ENCODE results near the gene ERC1.
"Not testable (repeated sequence)": the region's sequence is repeated elsewhere in the genome, so short reads cannot be mapped to it uniquely, and the experiment has no call there.

Gene ERC1

DNA sequence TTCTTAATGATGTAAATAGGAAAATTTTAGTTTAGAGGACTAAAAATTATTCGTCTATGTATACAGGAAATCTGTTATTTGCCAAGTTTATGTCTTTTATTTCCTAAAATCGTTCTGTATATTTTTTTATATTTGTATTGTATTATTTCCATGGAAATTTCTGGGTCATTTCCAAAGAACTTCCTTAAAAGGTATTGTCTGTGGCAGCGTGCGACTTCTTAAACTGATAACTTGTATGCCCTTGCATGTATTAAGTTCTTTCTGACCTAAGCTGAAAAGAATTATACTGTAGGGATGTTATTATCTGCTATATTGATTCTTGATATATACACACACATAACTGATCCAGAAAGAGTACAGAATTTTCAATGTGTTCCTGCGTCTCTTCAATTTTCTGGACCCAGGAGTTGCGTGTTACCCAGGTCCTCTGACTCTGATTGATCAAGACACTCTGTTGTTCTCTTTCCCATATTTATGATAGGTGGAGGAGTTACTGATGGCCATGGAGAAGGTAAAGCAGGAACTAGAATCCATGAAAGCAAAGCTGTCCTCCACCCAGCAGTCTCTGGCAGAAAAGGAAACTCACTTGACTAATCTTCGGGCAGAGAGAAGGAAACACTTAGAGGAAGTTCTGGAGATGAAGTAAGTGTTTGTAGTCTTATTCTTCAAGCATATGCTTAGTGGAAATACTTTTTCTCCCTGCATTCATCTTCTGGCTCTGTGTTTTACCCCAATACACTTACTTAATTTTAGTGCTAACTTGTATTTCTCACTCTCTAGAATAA, 298.5 kb downstream of the ERC1 start:
- no peak for DNase-seq (ENCODE audit: low read depth)

DNA sequence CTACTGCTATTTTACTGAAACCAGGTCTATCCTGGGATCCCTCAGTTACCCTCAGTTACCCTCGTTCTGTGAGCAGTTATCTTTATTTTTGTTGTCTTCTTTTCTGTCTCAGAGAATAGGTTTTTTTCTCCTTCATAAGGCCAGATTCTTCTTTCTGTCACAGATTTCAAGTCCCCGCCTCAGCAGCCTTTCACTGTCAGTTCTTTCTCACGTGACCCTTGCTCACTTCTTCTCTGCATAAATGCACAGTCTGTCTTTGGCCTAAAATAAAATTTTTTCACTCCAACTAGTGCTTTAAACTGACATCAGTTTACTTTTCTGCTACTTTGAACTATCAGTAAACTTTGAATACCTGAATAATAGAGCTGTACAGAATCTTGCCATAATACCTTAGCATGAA, 299.7 kb downstream of the ERC1 start:
- DNase-seq (ENCODE audit: low read depth): no peak

DNA sequence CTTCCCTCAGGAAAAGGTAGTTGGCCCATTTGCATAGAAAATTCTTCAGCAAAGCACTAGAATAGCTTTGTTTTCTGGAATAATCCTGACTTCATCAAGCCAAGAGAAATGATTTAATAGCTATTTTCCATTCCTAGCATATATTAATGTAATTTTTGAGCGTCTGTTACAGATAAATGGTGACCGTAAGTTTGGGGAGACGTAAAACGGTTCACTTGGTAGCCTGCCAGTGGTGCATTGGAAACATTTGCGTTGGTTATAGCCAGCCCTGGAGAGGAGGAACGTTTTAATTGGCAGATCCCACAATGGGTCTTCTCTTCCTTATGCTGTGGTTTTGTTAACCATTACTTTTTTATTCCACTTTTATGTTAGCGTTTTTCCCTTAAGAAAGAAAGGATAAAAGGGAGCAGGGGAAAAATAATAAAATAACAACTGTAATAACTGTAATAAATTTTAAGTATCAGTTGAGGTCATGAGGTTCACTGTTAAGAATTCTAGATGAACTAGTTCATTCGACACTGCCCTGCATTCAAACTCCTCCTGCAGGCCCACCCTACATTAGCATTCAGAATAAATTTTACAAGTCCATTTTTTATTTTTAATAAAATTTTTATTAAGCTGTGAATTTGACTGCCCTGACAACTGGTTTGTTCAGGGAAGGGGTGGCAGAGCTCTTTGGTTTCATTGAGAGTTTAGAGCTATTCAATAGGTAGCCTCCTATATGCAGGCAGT, 300.7 kb downstream of the ERC1 start:
- no peak for DNase-seq (ENCODE audit: low read depth)

DNA sequence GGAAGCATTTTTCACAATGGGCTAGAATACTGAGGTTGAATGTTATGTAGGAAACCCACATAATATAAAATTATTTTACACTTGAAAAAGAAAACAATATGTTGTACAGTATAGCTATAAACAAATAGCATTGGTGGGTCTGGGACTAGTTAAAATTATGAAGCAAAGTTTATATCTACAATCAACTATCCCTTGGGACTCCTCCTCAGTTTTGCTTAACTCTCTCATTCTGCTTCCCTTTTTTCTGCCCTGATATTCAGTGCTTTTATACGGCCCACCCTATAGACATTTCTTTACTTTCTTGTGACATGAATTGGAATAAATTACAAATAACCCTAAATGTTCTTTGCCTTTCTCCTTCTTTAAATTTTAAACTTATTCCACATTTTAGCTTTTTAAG, 302.9 kb downstream of the ERC1 start:
- DNase-seq (ENCODE audit: low read depth): no peak

DNA sequence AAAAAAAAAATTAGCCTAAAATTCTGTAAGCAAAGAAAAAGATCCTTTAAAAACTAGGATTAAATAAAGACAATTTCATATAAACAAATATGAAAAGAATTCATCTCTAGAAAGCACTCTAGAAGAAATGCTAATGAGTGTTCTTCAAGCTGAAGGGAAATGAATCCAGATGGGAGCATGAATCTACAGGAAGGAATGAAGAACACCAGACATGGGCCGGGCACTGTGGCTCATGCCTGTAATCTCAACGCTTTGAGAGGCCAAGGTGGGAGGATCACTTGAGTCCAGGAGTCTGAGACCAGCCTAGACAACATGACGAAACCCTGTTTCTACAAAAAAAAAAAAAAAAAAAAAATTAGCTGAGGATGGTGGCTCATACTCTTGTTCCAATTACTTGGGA, 306.2 kb downstream of the ERC1 start:
- peak; percentile 78 for DNase-seq (ENCODE audit: low read depth)

DNA sequence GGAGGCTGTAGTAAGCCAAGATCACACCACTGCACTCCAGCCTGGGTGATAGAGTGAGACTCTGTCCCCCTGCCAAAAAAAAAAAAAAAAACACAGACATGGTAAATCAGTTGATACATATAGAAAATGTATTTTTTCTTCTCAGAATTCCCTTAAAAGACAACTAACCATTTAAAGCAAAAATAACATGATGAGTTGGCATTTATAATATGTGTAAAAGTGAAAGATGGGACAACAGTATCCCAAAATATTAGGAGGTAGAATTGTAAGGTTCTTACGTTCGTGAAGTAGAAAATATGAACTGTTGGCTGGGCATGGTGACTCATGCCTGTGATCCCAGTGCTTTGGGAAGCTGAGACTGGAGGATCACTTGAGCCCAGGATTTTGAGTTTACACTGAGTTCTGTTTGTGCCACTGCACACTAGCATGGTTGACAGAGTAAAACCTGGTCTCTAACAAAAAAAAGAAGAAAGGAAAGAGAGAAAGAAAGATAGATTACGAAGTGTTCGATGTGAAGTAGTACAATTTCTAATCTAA, 306.7 kb downstream of the ERC1 start:
- no peak for DNase-seq (ENCODE audit: low read depth)

DNA sequence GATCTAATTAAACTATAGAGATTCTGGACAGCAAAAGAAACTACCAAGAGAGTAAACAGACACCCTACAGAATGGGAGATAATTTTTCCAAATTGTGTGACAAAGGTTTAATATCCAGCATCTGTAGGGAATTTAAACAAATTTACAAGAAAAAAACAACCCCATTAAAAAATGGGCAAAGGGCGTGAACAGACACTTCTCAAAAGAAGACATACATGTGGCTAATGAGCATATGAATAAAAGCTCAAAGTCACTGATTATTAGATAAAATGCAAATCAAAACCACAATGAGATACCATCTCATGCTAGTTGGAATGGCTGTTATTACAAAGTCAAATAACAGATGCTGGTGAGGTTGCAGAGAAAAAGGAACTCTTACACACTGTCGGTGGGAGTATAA, 309.4 kb downstream of the ERC1 start:
- DNase-seq (ENCODE audit: low read depth): no peak

DNA sequence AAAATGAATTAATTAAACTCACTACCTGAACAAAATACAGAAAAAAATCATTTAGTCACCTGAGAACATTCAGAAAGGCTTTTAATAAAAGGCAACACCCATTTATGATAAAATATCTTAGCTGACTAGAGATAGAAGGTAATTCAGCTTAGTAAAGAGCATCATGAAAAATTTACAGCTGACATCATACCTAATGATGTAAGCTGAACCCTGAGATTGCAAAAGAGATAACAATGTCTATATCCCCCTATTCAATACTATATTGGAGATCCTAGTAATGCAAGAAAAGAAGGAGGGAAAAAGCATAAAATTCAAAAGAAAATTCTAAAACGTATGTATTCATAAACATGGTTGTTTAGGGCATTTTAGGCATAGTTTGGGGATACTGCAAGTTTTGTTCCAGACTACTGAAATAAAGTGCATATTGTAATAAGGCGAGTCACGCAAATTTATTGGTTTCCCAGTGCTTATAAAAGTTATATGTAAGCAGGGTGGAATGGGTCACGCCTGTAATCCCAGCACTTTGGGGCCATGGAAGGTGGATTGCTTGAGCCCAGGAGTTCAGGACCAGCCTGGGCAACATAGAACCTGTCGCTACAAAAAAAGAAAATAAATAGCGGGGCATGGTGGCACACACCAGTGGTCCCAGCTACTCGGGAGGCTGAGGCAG, 311.3 kb downstream of the ERC1 start:
- no peak for DNase-seq (ENCODE audit: low read depth)

DNA sequence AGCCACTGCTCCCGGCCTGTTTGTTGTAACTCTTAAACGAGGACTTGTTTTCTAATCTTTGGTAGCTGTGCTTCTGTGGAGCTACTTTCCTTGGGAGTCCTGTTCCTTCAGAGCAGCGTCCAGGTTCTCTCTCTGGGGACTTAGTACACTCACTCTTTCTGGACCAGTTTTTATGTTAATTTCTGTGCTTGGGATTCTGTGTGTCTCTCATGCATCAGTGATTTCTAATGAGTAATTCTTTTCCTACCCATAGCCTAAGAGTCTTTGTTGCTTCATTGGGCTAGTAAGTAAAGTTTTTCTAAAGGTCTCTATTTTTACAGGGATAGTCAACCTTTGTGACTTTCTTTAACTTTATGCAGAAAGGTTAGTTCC, 314.0 kb downstream of the ERC1 start:
- DNase-seq (ENCODE audit: low read depth): peak; percentile 12

DNA sequence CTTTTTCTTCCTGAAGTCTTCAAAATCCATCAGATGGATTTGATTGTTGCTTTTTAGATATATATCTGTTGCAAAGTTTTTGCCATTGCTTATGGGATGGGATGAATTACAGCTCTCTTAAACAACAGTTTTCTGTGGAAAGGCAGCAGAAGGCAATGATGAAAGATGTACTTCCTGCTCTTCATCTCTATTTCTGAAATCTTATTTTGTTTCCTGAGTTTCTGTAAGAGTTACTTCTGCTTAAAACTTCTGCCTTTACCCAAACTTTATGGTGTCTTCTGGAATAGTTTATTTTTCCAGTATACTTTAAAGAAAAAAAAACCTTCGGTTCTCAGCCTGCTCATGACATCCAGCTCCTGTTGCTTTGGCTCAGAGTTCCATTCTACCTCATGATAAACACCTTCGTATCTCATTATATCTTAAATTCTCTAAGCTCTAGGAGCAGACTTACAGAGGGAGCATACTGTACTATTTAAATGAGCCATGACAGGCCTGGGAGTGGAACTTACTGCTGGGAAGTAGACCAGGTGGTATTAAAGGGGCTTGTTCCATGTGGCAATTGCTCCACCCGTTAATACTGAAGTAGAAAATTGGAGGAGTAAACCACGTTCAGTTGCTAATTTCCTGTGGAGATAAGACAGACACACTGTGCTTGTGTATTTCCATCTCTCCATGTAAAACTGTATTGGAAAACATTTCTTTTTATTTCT, 314.9 kb downstream of the ERC1 start:
- no peak for DNase-seq (ENCODE audit: low read depth)

DNA sequence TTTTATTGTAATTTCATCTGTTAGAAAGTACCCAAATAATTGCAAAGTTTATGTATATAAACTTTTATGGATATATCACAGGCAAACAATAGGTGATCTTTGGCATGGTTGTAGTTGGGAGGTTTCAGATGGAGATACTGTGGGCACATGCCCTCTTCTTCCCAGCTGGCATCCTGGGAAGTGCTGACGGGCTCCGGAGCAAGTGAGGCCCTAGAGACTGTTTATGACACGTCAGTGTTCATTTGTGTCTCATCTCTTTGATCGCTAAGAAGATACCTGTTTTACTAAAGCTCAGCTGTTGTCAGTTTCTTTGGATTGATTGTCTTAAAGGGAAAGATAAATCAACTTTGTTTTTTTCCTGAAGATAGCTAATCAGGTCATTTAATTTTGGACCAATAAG, 315.8 kb downstream of the ERC1 start:
- no peak for DNase-seq (ENCODE audit: low read depth)

DNA sequence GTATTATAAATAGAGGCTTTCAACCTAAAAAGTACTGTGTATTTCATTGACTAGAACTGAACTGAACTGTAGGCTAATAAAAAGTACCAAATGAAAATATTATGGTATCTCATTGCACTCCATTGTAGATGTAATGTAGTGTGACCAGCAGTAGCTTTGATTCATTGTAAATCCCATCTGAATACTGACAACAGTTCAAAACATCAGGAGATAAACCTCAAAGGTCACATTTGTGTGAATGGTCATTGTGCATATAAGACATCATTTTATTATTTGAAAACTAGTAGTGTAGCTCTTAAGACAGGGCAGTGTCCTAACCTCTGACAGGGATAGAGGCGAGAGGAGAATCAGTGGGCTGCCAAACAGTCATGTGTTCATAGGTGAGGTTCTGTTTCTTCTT, 316.8 kb downstream of the ERC1 start:
- no peak for DNase-seq (ENCODE audit: low read depth)

DNA sequence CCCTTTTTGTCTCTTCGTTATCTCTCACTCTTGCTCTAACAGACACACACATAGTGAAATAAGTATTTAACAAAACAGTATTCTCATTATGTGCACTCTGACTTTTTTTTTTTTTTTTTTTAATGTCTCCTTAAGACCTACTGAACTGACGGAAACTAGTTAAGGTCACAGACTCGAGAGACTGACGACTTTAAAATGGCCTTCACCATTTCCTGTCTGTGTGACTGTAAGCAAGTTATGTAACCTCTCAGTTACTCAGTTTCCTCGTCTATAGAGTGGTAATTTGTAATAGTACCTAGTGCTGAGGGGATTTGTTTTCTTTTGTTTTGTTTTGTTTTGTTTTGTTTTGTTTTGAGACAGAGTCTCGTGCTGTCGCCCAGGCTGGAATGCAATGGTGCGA, 318.6 kb downstream of the ERC1 start:
- no peak for DNase-seq (ENCODE audit: low read depth)

DNA sequence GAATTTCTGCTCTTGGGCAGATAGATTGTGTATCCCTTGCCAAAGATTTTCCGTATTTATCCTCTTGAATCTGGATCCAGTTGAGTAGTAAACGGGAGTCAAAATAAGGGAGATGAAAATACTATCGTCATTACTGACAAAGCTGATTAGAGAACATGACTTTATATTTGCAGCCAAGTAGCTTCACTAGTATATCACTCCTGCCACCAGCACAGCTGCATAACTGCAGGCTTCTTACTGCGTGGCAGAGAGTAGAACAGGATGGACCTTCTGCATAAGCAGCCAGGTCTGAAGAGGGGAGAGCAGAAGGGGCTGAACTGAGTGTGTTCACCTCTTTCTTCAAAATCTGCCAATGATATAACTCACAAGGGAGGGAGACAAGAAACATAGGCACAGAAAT, 319.6 kb downstream of the ERC1 start:
- DNase-seq (ENCODE audit: low read depth): no peak

DNA sequence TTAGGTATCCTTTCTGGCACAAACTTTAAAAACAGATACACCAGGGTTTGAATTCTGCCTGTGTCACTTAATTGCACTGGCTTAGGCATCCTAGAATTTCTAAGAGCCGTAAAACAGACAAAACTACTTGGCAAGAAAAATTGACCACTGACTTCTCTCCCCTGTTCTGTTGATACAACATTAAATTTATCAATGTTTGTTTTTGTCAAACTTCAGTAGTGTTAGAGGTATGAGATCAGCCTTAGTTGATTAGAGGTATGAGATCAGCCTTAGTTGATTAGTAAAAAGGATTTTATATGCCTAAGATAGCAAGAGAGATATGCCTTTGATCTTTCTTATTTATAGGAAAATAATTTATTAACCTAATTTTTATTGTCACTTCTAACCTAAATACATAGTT, 320.1 kb downstream of the ERC1 start:
- no peak for DNase-seq (ENCODE audit: low read depth)

DNA sequence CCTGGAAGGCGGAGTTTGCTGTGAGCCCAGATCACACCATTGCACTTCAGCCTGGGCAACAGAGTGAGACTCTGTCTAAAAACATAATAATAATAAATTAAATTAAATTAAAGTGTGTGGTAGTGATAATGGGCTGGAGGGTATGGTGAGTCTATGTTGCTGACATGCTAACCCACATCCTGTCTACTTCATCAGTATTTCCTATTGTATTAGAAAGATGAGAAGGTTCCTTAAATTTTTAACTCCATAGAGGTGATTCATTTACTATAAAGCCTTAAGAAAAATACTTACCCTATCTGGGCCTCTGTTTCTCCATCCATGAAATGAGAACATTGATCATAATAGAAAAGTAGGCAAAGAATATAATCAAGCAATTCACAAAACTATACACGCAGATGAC, 322.9 kb downstream of the ERC1 start:
- no peak for DNase-seq (ENCODE audit: low read depth)

DNA sequence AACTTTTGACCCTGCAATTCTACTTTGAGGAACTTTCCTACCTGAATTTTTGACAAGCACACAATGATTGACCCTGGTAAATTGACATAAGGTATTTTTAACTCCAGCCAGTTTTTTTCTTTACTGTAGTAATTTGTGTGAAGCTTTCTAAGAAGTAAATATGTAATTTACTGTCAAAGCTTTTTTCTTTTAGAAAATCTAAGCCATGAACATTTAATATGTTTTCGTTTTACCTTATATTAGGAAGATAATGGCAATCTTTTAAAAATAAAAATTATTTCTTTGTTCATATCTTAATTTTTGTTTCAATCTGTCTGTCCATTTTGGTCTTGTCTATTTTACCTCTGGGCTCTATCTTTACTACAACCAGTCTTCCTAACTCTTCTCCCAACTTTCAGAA, 323.5 kb downstream of the ERC1 start:
- no peak for DNase-seq (ENCODE audit: low read depth)

DNA sequence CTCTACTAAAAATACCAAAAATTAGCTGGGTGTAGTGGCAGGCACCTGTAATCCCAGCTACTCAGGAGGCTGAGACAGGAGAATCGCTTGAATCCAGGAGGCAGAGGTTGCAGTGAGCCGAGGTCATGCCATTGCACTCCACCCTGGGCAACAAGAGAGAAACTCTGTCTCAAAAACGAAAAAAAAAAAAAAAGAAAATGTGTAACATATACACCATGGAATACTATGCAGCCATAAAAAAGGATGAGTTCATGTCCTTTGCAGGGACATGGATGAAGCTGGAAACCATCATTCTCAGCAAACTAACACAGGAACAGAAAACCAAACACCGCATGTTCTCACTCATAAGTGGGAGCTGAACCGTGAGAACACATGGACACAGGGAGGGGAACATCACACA, 326.0 kb downstream of the ERC1 start:
- not testable (repeated sequence) for DNase-seq (ENCODE audit: low read depth)

DNA sequence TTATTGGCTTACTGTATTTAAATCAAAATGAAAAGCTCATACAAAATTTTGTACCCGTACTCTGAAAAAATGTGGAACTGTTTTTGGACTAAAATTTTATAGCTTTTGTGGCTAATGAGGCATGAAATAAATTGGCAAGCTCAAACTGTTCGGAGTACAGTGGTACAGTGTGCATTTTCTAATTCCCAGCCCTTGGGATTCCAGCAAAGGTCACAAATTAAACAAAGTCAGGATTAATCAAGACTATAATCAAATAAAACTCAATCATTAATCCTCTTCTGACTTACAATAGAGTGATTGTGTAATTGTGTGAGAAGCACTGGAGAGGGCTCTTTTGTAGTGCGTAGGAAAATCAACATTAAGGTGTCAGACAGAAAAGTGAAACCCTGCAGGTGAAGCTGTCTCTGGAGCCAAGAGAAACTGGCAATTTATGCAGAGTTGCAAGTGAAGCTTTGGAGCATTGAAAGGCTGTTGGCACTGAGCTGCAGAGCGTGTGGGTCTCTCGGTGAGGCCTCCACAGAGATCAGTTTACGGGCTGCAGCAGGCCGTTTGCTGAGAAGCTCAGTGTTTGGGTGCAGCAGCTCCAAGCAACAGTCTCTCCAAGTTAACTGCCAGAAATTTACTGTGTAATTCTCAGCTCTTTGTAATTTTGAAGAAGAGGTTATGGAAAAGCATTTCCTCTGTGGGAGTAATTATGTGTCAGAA, 327.5 kb downstream of the ERC1 start:
- DNase-seq (ENCODE audit: low read depth): peak; percentile 68

DNA sequence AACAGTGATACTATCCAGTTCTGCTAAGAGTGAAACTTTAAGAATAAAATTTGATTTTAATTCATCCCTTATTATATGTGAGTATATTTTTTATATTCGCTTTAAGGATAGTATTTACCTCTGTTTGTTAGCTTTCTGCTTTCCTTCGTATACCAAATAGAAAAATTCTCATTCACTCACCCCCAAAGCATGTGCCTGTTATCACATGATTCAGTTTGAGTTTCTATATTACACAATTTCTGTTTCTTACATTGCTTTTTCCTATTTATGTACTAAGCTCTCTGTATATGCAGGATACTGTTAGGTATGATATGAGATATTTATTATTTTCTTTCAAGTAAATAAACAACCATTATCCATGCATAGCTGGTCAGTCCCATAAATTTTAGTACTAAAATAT, 328.2 kb downstream of the ERC1 start:
- DNase-seq (ENCODE audit: low read depth): no peak

DNA sequence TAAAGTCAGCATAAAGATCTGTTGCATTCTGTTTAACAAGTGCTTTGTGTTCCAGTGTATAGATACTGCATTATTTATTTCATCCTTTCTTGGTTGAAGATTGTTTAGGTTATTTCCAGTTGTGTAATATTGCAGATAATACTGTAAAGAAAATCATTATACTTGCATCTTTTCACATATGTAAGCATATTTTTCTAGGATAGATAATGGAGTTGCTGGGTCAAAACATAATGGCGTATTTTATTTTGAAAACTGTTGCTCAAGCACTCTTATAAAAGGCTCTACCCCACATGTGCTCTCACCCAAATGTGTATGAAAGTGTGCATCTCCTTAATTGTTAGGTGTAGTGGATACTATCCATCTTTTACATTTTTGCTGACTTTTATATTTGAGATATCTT, 329.0 kb downstream of the ERC1 start:
- DNase-seq (ENCODE audit: low read depth): no peak

DNA sequence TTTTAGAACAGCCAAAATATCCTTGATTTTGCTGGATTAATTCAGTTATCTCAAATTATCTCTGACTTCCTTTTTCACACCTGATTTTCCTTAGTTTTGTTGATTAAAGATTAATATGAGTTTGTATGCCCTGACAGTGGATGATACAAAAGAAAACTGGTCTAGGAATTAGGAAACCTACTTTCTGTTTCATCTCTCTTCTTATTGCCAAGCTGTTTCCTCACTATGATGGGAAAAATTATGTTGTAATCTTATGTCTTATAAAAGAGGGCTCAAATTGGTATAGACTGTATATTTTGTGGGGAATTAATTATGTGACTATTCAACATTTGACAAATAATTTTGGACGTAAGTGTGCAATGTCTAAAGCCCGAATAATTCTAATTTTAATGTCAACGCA, 331.8 kb downstream of the ERC1 start:
- DNase-seq (ENCODE audit: low read depth): peak; percentile 11
